GM19455 (cell line): ENCODE data around the gene PRR12.
A peak's percentile ranks its signal among the peaks of the same experiment; 100 is the strongest.

Experiments used
- ATAC-seq: cut with Tn5 transposase; IDR thresholded peaks from one replicate; pipeline ENCODE4 v1.9.1; 2021; ENCODE audit not compliant: unreplicated experiment

PRR12 gene

GRCh38 chr19:49641688-49642491 lies 50.9 kb downstream of the PRR12 start, which contains the start of gene SCAF1:
SCAF1 (plus strand) TSS chr19:49642209; CDS start chr19:49645027, 2,818 bp downstream.
- peak; percentile 60 for ATAC-seq

GRCh38 chr19:49642492-49643035 lies 51.6 kb downstream of the PRR12 start:
- no peak for ATAC-seq

- no peak for ATAC-seq
Observed at GRCh38 chr19:49643466-49643865, 52.5 kb downstream of the PRR12 start.

GRCh38 chr19:49645592-49645991 lies 54.6 kb downstream of the PRR12 start:
- ATAC-seq = no peak

- no peak for ATAC-seq
Observed at GRCh38 chr19:49645995-49646394, 55.0 kb downstream of the PRR12 start.

GRCh38 chr19:49646586-49646985 lies 55.6 kb downstream of the PRR12 start:
- ATAC-seq = no peak

GRCh38 chr19:49651029-49651819 lies 60.2 kb downstream of the PRR12 start:
- no peak for ATAC-seq

- ATAC-seq = no peak
Observed at GRCh38 chr19:49651820-49652550, 61.0 kb downstream of the PRR12 start.

- ATAC-seq = no peak
Observed at GRCh38 chr19:49652551-49653465, 61.8 kb downstream of the PRR12 start.

GRCh38 chr19:49653466-49653806 lies 62.5 kb downstream of the PRR12 start:
- no peak for ATAC-seq

GRCh38 chr19:49654581-49654980 lies 63.6 kb downstream of the PRR12 start:
- ATAC-seq = no peak

GRCh38 chr19:49655570-49656455 lies 64.8 kb downstream of the PRR12 start:
- no peak for ATAC-seq

GRCh38 chr19:49656456-49657109 lies 65.6 kb downstream of the PRR12 start:
- no peak for ATAC-seq

GRCh38 chr19:49657493-49658138 lies 66.6 kb downstream of the PRR12 start:
- ATAC-seq = no peak

GRCh38 chr19:49658139-49658517 lies 67.1 kb downstream of the PRR12 start:
- ATAC-seq = no peak

GRCh38 chr19:49658566-49659442 lies 67.8 kb downstream of the PRR12 start:
- no peak for ATAC-seq

- ATAC-seq = no peak
Observed at GRCh38 chr19:49660338-49660961, 69.5 kb downstream of the PRR12 start.
